Suprapubic skin (tissue), 4 donors: Measurements from ENCODE around the gene CXCR5. TPM values are rescaled to one million over a fixed set of nuclear protein-coding genes. Genes with fewer than 3 reads are reported as not detected.

Source experiments
- DNase-seq, 2 donors: peaks; one replicate each; pipeline ENCODE4 v3.0.0-alpha.2; 2019; ENCODE audit warnings: low spot score in 2 of 2
- H3K27ac ChIP-seq: fragments of 200-600 bp; sonication (generic); one replicate; pipeline ENCODE4 v1.5.1; 2019
- H3K27me3 ChIP-seq: fragments of 200-600 bp; sonication (generic); one replicate; pipeline ENCODE4 v1.5.1; 2019
- H3K36me3 ChIP-seq: fragments of 200-600 bp; sonication (generic); one replicate; pipeline ENCODE4 v1.5.1; 2019
- H3K4me1 ChIP-seq: fragments of 200-600 bp; sonication (generic); one replicate; pipeline ENCODE4 v1.5.1; 2019
- H3K4me3 ChIP-seq: fragments of 200-600 bp; sonication (generic); one replicate; pipeline ENCODE4 v1.5.1; 2019; ENCODE audit warnings: mild to moderate bottlenecking
- H3K9me3 ChIP-seq: fragments of 200-600 bp; sonication (generic); one replicate; pipeline ENCODE4 v1.5.1; 2019
- CTCF ChIP-seq, 2 donors: fragments of 200-600 bp in 1 of 2; fragments of 450-650 bp in 1 of 2; sonication (generic) in 1 of 2; IDR thresholded peaks; one replicate each; pipeline ENCODE4 v1.5.1; 2016 to 2019; ENCODE audit warnings: antibody characterized with exemption in 2 of 2, mild to moderate bottlenecking in 1 of 2, moderate library complexity in 1 of 2
- EP300 ChIP-seq: sonication (generic); formaldehyde crosslinking; IDR thresholded peaks from one replicate; pipeline ENCODE4 v1.6.1; 2017; ENCODE audit warnings: antibody characterized with exemption
- POLR2A ChIP-seq, 2 donors: fragments of 450-650 bp; IDR thresholded peaks; one replicate each; pipeline ENCODE4 v1.6.1; 2017; ENCODE audit warnings: antibody characterized with exemption in 2 of 2, mild to moderate bottlenecking in 2 of 2, moderate library complexity in 2 of 2
- POLR2AphosphoS5 ChIP-seq, 3 donors: sonication (generic); formaldehyde crosslinking; IDR thresholded peaks; one replicate each; pipeline ENCODE4 v1.6.1; 2017; ENCODE audit warnings: antibody characterized with exemption in 3 of 3
- WGBS: methylation state at CpG from one replicate; pipeline ENCODE4 v1.1.5; 2018; 5-methylcytosine and 5-hydroxymethylcytosine counted together
- total RNA-seq, 4 donors: library from RNA; depleted of rRNA; stranded (reverse); fragments of >200 nt; gene quantifications; one replicate each; pipeline ENCODE4 v1.1.0, GENCODE V29; 2016

The CXCR5 gene
- total RNA-seq, 4 donors from 2014 or later = not detected

DNA sequence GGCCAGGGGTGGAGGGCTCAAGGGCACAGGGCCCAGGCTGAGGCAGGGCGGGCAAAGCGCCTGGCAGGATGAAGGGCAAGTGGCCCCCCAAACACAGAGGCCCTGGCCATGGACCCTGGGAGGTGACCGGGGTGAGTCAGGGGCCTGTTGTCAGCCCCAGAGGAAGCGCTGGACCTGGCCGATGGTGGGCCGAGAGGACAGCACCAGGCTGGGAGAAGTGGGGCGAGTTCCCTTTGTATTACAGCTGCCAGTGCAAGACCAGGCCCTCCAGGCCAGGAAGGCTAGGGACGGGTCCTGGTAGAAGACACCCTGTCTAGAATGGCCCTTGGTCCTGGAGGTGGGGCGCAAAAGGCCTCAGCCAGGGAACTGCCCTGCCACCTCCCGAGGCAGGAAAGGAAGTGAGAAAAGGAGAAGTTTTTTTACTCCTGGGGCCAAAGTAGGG is 12.8 kb downstream of the CXCR5 start:
- DNase-seq = no peak
- 86% methylated on average over 8 of the region's 10 CpGs for WGBS
- TF ChIP-seq CTCF (IDR thresholded peaks at IDR 0.05) (no peak), EP300 (no peak), POLR2AphosphoS5 (IDR thresholded peaks at IDR 0.05) (no peak), POLR2A (IDR thresholded peaks at IDR 0.05) (no peak)
- H3K27me3 ChIP-seq = no peaks in the 10 kb centered on the region
- H3K9me3 ChIP-seq = no peaks in the 10 kb centered on the region
- H3K27ac ChIP-seq = no peak overlapping the region
- no peaks in the 10 kb centered on the region for H3K4me1 ChIP-seq
- no peak overlapping the region for H3K4me3 ChIP-seq
- peaks cover 54% of the 10 kb centered on the region for H3K36me3 ChIP-seq

GRCh38 chr11:118896921-118897591 is 13.4 kb downstream of the CXCR5 start:
- no peak overlapping the region for H3K27ac ChIP-seq

GRCh38 chr11:118897721-118898310 is 14.1 kb downstream of the CXCR5 start:
- H3K27ac ChIP-seq = no peak overlapping the region
- H3K36me3 ChIP-seq = peaks cover 67% of the 10 kb centered on the region
- no peaks in the 10 kb centered on the region for H3K4me1 ChIP-seq
- no peak overlapping the region for H3K4me3 ChIP-seq
- 67% methylated on average over 13 of the region's 13 CpGs for WGBS
- TF ChIP-seq POLR2AphosphoS5 (IDR thresholded peaks at IDR 0.05) (no peak), POLR2A (IDR thresholded peaks at IDR 0.05) (no peak), CTCF (IDR thresholded peaks at IDR 0.05) (no peak), EP300 (no peak)
- no peaks in the 10 kb centered on the region for H3K27me3 ChIP-seq
- H3K9me3 ChIP-seq = no peaks in the 10 kb centered on the region
- DNase-seq = no peak

More at GRCh38 chr11:118896921-118897591, 13.4 kb downstream of the CXCR5 start:
- Histone ChIP-seq H3K9me3 (no peaks in the 10 kb centered on the region), H3K4me3 (no peak overlapping the region), H3K27me3 (no peaks in the 10 kb centered on the region), H3K36me3 (peaks cover 59% of the 10 kb centered on the region), H3K4me1 (no peaks in the 10 kb centered on the region)
- no peak for DNase-seq
- WGBS = 64% methylated on average over 6 of the region's 12 CpGs
- TF ChIP-seq POLR2A (IDR thresholded peaks at IDR 0.05) (no peak), EP300 (no peak), POLR2AphosphoS5 (IDR thresholded peaks at IDR 0.05) (no peak), CTCF (IDR thresholded peaks at IDR 0.05) (no peak)

DNA sequence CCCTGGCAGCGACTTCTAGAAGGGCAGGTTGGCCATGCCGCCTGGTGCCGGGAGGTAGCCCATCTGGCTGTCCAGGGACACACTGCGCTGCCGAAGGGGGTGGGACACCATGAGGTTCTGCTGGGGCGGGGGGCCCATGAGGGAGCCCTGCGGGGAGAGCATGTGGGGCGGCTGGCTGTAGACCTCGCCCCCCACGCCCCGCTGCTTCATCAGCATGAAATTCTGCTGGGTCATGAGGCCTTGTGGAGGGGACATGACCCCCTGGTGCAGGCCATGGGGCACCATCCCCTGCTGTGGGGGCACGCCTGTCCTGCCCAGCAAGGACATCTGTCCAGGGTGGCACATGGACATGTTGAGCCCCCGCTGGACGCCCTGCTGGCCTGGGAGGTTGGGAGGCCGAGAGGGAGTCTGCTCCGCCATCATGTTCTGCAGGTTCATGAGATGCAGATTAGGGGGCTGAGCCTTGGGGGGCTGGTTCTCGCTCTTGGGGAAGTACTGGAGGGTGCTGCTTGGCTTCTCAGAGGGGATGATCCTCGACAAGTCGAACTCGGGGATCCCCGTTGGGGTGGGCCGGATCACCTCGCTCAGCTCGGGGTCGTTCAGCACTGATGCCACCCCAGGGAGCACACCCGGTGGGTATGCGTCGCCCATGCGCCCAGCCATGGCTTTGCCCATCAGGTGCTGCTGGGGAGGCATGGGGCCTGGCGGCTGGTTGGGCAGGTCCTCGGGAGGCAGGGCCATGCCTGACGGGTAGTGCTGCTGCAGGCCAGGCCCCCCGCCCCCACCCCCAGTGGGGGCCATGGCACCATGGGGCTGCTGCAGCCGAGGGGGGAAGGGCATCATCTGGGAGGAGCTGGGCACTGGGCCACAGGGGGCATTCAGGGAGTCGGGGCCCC is 15.0 kb downstream of the CXCR5 start:
- no peak for DNase-seq
- H3K36me3 ChIP-seq = peaks cover 74% of the 10 kb centered on the region
- 92% methylated on average over 16 of the region's 35 CpGs for WGBS
- H3K27ac ChIP-seq = no peak overlapping the region
- no peaks in the 10 kb centered on the region for H3K4me1 ChIP-seq
- no peaks in the 10 kb centered on the region for H3K9me3 ChIP-seq
- TF ChIP-seq POLR2A (IDR thresholded peaks at IDR 0.05) (no peak), POLR2AphosphoS5 (IDR thresholded peaks at IDR 0.05) (no peak), CTCF (IDR thresholded peaks at IDR 0.05) (no peak), EP300 (no peak)
- no peaks in the 10 kb centered on the region for H3K27me3 ChIP-seq
- H3K4me3 ChIP-seq = no peak overlapping the region

GRCh38 chr11:118899296-118899688 is 15.6 kb downstream of the CXCR5 start:
- DNase-seq = no peak
- no peak for TF ChIP-seq EP300
- no peak for TF ChIP-seq CTCF (IDR thresholded peaks at IDR 0.05)
- no CpG with 5 or more reads among the region's 6 CpGs for WGBS
- peaks cover 77% of the 10 kb centered on the region for H3K36me3 ChIP-seq
- no peaks in the 10 kb centered on the region for H3K9me3 ChIP-seq
- no peaks in the 10 kb centered on the region for H3K4me1 ChIP-seq
- H3K4me3 ChIP-seq = no peak overlapping the region
- H3K27me3 ChIP-seq = no peaks in the 10 kb centered on the region
- no peak overlapping the region for H3K27ac ChIP-seq
